ENCODE data around the gene PRPF39.

PRPF39 gene

DNA sequence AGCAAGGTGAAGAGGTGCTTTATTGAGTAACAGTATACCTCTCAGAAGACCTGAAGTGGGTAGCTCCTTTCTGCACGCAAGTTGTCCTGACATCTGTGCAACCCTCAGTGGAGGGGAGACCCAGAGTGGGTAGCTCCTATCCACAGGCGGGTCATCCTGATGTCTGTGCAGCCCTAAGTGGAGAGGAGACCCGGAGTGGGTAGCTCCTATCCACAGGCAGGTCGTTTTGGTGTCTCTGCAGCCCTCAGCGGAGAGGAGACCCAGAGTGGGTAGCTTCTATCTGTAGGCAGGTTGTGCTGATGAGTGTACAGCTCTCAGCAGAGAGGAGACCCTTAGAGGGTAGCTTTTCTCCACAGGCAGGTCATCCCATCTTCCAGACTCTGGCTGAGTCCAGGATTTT, 45.1 kb upstream of the PRPF39 start:
- Histone ChIP-seq H3K36me3 (ENCODE audit: insufficient read depth, low read length) (peaks cover 6% of the 10 kb centered on the region), H3K4me3 (ENCODE audit: low read length, poor library complexity, severe bottlenecking) (no peak overlapping the region), H3K79me2 (ENCODE audit: insufficient read depth, low read length) (no peaks in the 10 kb centered on the region), H3K9me3 (ENCODE audit: insufficient read depth, low read depth, low read length) (peaks cover 6% of the 10 kb centered on the region; the same call in 1 of the 2 replicates), H3F3A (ENCODE audit: low read depth) (no peaks in the 10 kb centered on the region), H3K4me2 (ENCODE audit: low read depth, low read length, poor library complexity, severe bottlenecking) (no peak overlapping the region), H2AFZ (ENCODE audit: low read length) (no peak overlapping the region), H3K9ac (ENCODE audit: low read depth, low read length, poor library complexity, severe bottlenecking) (no peak overlapping the region), H3K27me3 (ENCODE audit: insufficient read depth, low read length, poor library complexity, severe bottlenecking) (no peaks in the 10 kb centered on the region), H3K9me2 (replicated peaks; ENCODE audit: low read depth, low read length) (no peaks in the 10 kb centered on the region), H4K20me1 (ENCODE audit: insufficient read depth, low read length, poor library complexity, severe bottlenecking) (no peaks in the 10 kb centered on the region), H3K4me1 (ENCODE audit: insufficient read depth, low read length, poor library complexity, severe bottlenecking) (no peaks in the 10 kb centered on the region)
- TF ChIP-seq, protein P1, sequence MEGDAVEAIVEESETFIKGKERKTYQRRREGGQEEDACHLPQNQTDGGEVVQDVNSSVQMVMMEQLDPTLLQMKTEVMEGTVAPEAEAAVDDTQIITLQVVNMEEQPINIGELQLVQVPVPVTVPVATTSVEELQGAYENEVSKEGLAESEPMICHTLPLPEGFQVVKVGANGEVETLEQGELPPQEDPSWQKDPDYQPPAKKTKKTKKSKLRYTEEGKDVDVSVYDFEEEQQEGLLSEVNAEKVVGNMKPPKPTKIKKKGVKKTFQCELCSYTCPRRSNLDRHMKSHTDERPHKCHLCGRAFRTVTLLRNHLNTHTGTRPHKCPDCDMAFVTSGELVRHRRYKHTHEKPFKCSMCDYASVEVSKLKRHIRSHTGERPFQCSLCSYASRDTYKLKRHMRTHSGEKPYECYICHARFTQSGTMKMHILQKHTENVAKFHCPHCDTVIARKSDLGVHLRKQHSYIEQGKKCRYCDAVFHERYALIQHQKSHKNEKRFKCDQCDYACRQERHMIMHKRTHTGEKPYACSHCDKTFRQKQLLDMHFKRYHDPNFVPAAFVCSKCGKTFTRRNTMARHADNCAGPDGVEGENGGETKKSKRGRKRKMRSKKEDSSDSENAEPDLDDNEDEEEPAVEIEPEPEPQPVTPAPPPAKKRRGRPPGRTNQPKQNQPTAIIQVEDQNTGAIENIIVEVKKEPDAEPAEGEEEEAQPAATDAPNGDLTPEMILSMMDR (conservative IDR thresholded peaks at IDR 0.05; ENCODE audit: low read length), result no peak
- no peak for TF ChIP-seq EZH2phosphoT487 (IDR thresholded peaks at IDR 0.05; ENCODE audit: borderline replicate concordance)

DNA sequence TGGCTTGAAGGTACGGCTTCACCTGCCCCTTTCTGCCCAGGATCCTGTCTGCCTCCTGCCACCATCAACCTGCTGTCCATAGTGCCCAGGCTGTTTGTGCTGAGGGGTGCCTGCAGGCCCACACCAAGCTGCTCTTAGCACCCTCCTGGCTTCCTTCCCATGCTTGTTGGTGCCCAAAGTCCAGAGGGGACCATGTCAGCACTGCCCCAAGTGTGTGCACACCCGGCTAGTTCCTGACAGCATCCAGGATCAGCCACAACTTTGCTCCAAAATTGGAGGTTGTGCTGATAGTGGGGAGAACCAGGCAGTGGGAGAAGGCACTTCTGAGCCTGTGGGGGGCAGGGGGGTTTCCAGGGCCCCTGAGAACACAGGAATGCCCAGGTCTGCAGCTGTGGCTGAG, 44.5 kb upstream of the PRPF39 start:
- H4K20me1 ChIP-seq (ENCODE audit: insufficient read depth, low read length, poor library complexity, severe bottlenecking), result no peaks in the 10 kb centered on the region
- no peak overlapping the region for H2AFZ ChIP-seq (ENCODE audit: low read length)
- H3K4me3 ChIP-seq (ENCODE audit: low read length, poor library complexity, severe bottlenecking), result no peak overlapping the region
- no peaks in the 10 kb centered on the region for H3K4me1 ChIP-seq (ENCODE audit: insufficient read depth, low read length, poor library complexity, severe bottlenecking)
- no peak for TF ChIP-seq EZH2phosphoT487 (IDR thresholded peaks at IDR 0.05; ENCODE audit: borderline replicate concordance)
- TF ChIP-seq, protein P1 (conservative IDR thresholded peaks at IDR 0.05; ENCODE audit: low read length), result no peak
- peaks cover 6% of the 10 kb centered on the region for H3K36me3 ChIP-seq (ENCODE audit: insufficient read depth, low read length)
- no peaks in the 10 kb centered on the region for H3F3A ChIP-seq (ENCODE audit: low read depth)
- no peaks in the 10 kb centered on the region for H3K9me2 ChIP-seq (replicated peaks; ENCODE audit: low read depth, low read length)
- H3K9me3 ChIP-seq (ENCODE audit: insufficient read depth, low read depth, low read length), result peaks cover 6% of the 10 kb centered on the region; the same call in 1 of the 2 replicates
- no peak overlapping the region for H3K4me2 ChIP-seq (ENCODE audit: low read depth, low read length, poor library complexity, severe bottlenecking)
- no peaks in the 10 kb centered on the region for H3K27me3 ChIP-seq (ENCODE audit: insufficient read depth, low read length, poor library complexity, severe bottlenecking)
- no peak overlapping the region for H3K9ac ChIP-seq (ENCODE audit: low read depth, low read length, poor library complexity, severe bottlenecking)
- no peaks in the 10 kb centered on the region for H3K79me2 ChIP-seq (ENCODE audit: insufficient read depth, low read length)

DNA sequence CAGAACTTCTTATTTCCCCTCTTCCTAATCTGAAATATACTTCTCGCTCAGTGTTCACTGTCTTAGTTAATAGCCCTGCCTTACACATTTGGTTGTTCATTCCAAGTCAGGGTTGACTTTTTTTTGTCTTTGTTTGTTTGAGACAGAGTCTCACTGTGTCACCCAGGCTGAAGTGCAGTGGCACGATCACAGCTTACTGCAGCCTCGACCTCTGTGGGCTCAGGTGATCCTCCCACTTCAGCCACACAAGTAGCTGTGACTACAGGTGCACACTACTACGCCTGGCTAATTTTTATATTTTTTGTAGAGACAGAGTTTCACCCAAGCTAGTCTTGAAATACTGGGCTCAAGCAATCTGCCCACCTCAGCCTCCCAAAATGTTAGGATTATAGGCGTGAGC, 42.3 kb upstream of the PRPF39 start:
- no peak overlapping the region for H3K4me3 ChIP-seq (ENCODE audit: low read length, poor library complexity, severe bottlenecking)

More for the DNA sequence above, 42.3 kb upstream of the PRPF39 start:
- Histone ChIP-seq H3F3A (ENCODE audit: low read depth) (no peaks in the 10 kb centered on the region), H3K4me1 (ENCODE audit: insufficient read depth, low read length, poor library complexity, severe bottlenecking) (no peaks in the 10 kb centered on the region), H3K9me3 (ENCODE audit: insufficient read depth, low read depth, low read length) (peaks cover 6% of the 10 kb centered on the region; the same call in 1 of the 2 replicates), H3K9me2 (replicated peaks; ENCODE audit: low read depth, low read length) (no peaks in the 10 kb centered on the region), H2AFZ (ENCODE audit: low read length) (no peak overlapping the region), H3K27me3 (ENCODE audit: insufficient read depth, low read length, poor library complexity, severe bottlenecking) (no peaks in the 10 kb centered on the region), H3K4me2 (ENCODE audit: low read depth, low read length, poor library complexity, severe bottlenecking) (no peak overlapping the region), H3K36me3 (ENCODE audit: insufficient read depth, low read length) (peaks cover 6% of the 10 kb centered on the region; the same call in 1 of the 2 replicates), H3K9ac (ENCODE audit: low read depth, low read length, poor library complexity, severe bottlenecking) (no peak overlapping the region), H4K20me1 (ENCODE audit: insufficient read depth, low read length, poor library complexity, severe bottlenecking) (no peaks in the 10 kb centered on the region), H3K79me2 (ENCODE audit: insufficient read depth, low read length) (no peaks in the 10 kb centered on the region)
- TF ChIP-seq, protein P1 (conservative IDR thresholded peaks at IDR 0.05; ENCODE audit: low read length), result no peak
- no peak for TF ChIP-seq EZH2phosphoT487 (IDR thresholded peaks at IDR 0.05; ENCODE audit: borderline replicate concordance)

All from Loucy (cell line).